GM19043 (cell line): ENCODE results near the gene CCM2.

Source experiments
- ATAC-seq: cut with Tn5 transposase; IDR thresholded peaks from one replicate; pipeline ENCODE4 v1.9.1; 2021; ENCODE audit warnings: low read depth; ENCODE audit not compliant: unreplicated experiment

Gene CCM2

GRCh38 chr7:45075871-45076796 is 76.1 kb downstream of the CCM2 start:
- no peak for ATAC-seq

GRCh38 chr7:45076946-45077345 is 76.9 kb downstream of the CCM2 start:
- no peak for ATAC-seq

- no peak for ATAC-seq
Measured at GRCh38 chr7:45077579-45077978, 77.6 kb downstream of the CCM2 start.

GRCh38 chr7:45078125-45078681 is 78.2 kb downstream of the CCM2 start:
- no peak for ATAC-seq

GRCh38 chr7:45080265-45080957 is 80.4 kb downstream of the CCM2 start:
- no peak for ATAC-seq

DNA sequence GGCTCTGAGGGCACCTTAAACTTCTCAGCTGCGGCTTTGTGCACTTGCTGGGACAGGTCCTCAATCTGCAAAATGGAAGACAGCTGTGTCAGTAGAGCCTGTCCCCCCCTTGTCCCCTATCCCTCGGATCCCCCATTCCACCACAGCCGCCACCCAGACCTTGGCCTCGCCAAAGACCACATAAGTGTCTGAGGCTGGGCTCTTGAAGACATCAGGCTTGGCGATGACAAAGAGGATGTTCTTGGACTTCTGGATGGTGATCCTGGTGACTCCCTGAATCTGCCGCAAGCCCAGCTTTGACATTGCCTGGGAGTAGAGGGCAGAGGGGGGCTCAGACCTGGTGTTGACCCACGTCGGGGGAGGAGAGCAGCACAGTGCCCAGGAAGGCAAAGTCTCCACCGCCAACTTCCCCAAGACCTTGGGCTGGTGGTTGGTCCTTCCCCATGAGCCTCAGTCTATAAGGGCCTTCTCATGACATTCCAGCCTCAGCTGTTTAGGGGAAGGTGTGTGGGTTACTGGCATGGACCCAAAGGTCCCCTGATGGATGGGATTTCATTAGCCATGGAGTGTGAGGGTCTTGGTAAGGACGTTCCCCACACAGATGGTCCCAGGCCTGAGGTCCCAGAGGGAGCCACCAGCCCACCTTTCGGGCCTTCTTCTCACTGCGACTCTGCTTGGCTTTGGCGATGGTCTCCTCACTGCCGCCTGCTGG is 81.1 kb downstream of the CCM2 start:
- no peak for ATAC-seq

- ATAC-seq: no peak
Measured at GRCh38 chr7:45081670-45081974, 81.6 kb downstream of the CCM2 start.

DNA sequence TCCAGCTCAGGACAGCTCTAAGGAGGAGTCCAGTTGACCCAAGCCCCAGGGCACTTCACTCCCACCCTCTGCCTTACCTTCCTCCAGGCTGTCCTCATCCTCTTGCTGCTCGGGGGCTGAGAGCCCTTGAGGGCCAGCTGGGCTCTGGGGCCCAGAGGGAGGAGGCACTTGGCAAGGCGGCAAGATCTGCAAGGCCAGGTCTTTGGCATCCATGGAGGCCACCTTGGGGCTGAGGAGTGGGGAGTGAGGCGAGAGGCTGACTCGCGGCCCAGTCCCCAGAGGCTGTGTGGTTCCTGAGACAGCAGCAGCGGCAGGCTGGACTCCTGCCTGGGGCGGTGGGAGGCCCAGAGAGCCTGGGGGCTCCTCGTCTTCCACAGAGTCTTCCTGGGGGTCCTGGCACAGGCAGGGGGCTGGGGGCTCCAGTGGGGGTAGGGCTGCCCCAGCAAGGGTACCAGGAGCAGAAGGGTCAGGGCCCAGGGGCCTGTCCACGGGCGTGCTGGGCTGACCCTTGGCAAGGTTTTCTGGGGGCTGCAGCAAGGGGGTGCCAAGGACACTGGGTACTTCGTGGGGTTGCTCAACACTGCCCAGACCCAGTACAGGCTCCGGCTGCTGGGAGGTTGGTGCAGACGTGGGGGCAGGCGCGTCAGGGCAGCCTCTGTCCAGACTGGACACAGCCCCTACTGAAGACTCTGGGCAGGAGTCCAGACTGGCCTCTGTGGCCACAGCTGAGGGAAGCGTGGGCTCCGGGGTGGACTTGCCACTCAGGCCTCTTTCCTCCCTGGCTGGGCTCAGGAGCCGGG is 82.2 kb downstream of the CCM2 start:
- ATAC-seq: no peak

DNA sequence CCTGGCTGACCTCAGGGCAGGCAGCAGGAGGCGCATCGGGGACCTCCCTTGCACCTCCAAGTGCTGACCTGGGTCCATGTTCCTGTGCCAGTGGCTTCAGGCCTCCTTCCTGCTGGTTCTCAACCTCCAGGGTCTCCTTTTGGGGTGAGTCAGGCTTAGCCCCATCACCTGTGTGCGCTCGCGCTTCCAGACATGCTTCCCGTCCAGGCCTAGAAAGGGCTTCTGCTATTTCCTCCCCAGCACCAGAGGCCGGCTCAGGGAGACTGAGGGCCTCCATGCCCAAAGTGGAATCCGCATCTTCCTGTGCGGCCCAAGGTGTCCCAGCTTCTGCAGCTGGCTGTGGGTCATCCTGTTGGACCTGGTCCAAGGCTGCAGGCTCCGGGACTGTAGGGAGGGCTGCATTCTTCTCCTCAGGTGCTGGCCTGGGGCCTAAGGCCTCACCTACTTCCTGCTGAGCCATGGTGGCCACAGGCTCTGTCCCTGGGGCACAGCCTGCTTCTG is 82.9 kb downstream of the CCM2 start:
- ATAC-seq: no peak

DNA sequence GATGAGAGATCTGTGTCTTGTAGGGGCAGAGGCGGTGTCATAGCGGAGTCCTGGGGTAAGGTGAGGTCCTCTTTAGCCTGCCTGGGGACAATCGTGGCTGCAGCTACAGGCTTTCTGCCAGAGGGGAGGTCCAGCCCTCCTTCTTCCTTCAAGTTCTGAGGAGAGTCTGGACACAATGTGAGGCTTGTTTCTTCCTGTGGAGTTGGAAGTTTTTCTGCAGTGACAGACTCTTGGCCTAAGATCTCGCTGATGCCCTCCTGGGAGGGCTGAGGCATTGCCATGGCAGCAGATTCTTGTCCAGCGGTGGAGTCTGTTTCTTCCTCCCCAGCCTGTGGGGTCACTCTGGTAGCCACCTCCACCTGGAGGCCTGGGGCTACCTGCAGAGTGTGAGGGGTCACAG is 84.3 kb downstream of the CCM2 start:
- no peak for ATAC-seq

- ATAC-seq: no peak
Measured at GRCh38 chr7:45084901-45085618, 85.1 kb downstream of the CCM2 start.

GRCh38 chr7:45085619-45086200 is 85.7 kb downstream of the CCM2 start:
- no peak for ATAC-seq

GRCh38 chr7:45086331-45087065 is 86.5 kb downstream of the CCM2 start:
- no peak for ATAC-seq

DNA sequence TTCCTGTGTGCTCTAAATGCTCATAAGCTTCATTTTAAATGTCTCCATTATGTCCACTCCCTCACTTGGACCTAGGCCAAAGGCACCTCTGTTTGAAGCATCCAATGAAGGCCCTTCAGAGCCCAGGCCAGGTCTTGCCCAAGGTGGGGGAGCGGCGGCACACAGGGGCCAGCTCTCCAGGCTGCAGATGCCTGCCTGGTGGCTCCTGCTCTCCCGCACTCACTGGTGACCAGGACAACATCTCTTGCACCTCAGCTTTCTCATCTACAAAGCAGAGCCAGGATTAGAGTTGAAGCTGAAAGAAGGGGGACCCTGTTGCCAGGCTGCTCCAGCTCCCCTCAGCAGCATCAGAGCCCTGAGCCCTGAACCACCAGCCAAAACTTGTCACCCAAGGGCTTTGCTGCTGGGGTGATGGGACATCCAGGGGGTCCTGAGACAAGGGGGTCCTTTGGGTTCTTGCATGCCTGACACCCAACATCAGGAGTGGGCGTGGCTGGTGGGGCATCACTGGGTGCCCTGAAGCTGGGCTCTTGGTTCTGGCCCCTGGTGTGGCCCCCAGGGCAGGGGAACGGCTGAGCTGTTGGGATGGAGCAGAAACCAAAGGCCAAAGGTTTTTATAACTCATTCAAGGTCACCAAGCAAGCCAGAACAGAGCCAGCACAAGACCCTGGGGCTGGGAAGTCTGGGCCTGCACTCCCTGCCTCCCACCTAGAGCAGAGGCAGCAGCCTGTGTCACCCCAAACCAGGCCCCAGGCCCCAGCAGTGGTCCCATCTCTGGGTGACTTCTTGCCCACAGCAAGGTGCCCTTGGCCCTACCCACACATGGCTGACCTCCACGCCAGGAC is 87.5 kb downstream of the CCM2 start:
- ATAC-seq: no peak

GRCh38 chr7:45088146-45088701 is 88.2 kb downstream of the CCM2 start:
- ATAC-seq: no peak

DNA sequence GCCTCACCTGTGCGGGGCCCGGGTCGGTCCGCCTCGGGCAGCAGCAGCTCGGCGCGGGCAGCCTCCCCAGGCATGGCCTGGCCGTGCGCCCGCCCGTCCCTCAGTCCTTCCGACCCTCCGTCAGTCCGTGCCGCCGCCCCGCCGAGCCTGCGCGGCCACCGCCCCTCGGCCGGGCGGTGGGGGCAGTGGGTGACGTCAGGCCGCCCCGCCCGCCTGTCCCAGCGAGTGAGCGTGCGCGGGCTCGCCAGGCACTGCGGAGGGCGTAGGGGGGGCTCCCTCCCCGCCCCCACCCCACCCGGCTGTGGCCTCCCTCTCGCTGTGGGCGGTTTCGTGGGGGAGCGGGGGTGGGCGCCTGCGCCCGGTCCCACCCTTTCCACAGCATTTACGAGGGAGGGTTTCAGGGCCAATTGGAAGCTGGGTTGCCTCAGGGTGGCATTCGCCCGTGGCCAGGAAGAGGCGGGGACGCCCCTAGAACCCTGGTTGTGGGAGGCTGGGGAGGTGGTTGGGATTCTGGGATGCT is 88.9 kb downstream of the CCM2 start, which contains the start of gene NACAD:
TSS of gene NACAD (minus strand) at position 149 of the 520 bp plus-strand sequence. CDS start at position 74, 75 bp downstream.
- no peak for ATAC-seq

DNA sequence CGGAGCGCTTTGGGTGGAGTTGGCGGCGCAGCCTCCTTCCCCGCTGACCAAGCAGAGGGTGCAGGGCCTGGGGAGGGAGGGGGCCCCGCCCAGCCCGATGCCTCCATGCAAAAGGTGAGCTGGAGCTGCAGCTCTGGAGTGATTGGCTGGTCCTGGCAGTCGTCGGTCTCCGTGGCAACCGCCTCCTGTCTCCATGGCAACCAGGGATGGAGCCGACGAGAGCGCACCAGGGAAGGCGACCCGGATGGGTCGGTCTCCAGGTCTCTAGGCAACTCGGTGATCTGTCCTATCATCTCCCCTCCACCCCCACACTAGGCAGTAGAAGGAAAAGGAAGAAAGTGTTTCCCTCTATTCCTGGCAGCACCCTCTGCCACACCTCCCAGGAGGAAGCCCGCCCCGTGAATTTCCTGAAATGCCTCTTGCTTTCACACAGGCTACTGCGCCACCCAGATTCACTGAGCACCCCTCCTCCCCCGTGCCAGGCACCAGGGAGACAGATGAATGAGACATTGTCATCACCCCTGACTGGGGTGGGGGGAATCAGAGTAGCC is 89.4 kb downstream of the CCM2 start:
- ATAC-seq: no peak
